ENCODE data around the gene SPOCK1.

- no peak for TF ChIP-seq CTCF (conservative IDR thresholded peaks at IDR 0.05; ENCODE audit: low read depth, low read length)
- TF ChIP-seq EZH2 (IDR thresholded peaks at IDR 0.05; ENCODE audit: borderline replicate concordance, low read depth, low read length, poor library complexity, severe bottlenecking) = no peak
Observed at GRCh38 chr5:137179203-137179602, 319.9 kb downstream of the SPOCK1 start.

Measured in A673 (cell line).